Upper lobe of right lung (tissue), 1 donor: Measurements from ENCODE around the gene TRIM43B. TPM values are rescaled to one million over a fixed set of nuclear protein-coding genes. Genes with fewer than 3 reads are reported as not detected.
"Not testable (repeated sequence)": the region's sequence is repeated elsewhere in the genome, so short reads cannot be mapped to it uniquely, and the experiment has no call there.

Source experiments
- ATAC-seq: fragments of 200-7000 bp; cut with Tn5 transposase; one replicate; pipeline ENCODE4 v1.9.1; 2020; ENCODE audit warnings: mild to moderate bottlenecking, moderate library complexity
- DNase-seq: peaks from one replicate; pipeline ENCODE4 v3.0.0-alpha.2; 2020
- H3K27ac ChIP-seq: fragments of 200-600 bp; one replicate; pipeline ENCODE4 v1.8.0; 2022
- H3K27me3 ChIP-seq: fragments of 200-600 bp; one replicate; pipeline ENCODE4 v1.8.0; 2022; ENCODE audit warnings: mild to moderate bottlenecking
- H3K36me3 ChIP-seq: fragments of 200-600 bp; one replicate; pipeline ENCODE4 v1.8.0; 2022
- H3K4me1 ChIP-seq: fragments of 200-600 bp; one replicate; pipeline ENCODE4 v1.8.0; 2022
- H3K4me3 ChIP-seq: fragments of 200-600 bp; one replicate; pipeline ENCODE4 v1.8.0; 2022; ENCODE audit warnings: mild to moderate bottlenecking
- H3K9me3 ChIP-seq: fragments of 200-600 bp; one replicate; pipeline ENCODE4 v1.8.0; 2022
- CTCF ChIP-seq: fragments of 200-600 bp; IDR thresholded peaks from one replicate; pipeline ENCODE4 v1.8.0; 2022; ENCODE audit warnings: antibody characterized with exemption
- intact Hi-C: fragments of 100-400 bp; cut with DNase I; formaldehyde crosslinking; loops from one replicate; pipeline ENCODE4 v1.11.0; 2022
- long read RNA-seq: library from polyadenylated mRNA; unstranded; transcript quantifications from one replicate; pipeline ENCODE4 v2.0.0, GENCODE V29; 2021
- total RNA-seq: library from RNA; stranded (reverse); fragmentation: NEBNext Ultra II Directional; extraction: Animal tissue kit (Norgen Biotek cat#: 25700); gene quantifications from one replicate; pipeline ENCODE4 v1.2.1, GENCODE V29; 2021
- donor health status: DM: no; HTN: yes; CAD: no; lungs with severe emphysema.

The TRIM43B gene
- total RNA-seq, result not detected
- long read RNA-seq, result 0 reads

GRCh38 chr2:95484654-95485053 is at the start of gene TRIM43B:
TRIM43B (minus strand) TSS chr2:95484754; CDS start chr2:95482714, 2,040 bp downstream.
- H3K36me3 ChIP-seq, H3K27ac ChIP-seq, H3K9me3 ChIP-seq, ATAC-seq, H3K4me1 ChIP-seq, DNase-seq, intact Hi-C loops, H3K27me3 ChIP-seq, H3K4me3 ChIP-seq: not testable (repeated sequence)

GRCh38 chr2:95531254-95531771 is 46.8 kb upstream of the TRIM43B start:
- Histone ChIP-seq H3K27ac (no peak overlapping the region), H3K4me1 (peaks cover 4% of the 10 kb centered on the region), H3K36me3 (no peaks in the 10 kb centered on the region), H3K9me3 (no peaks in the 10 kb centered on the region), H3K4me3 (no peak overlapping the region), H3K27me3 (no peaks in the 10 kb centered on the region)
- ATAC-seq, result no peak
- TF ChIP-seq CTCF, result no peak
- no peak for DNase-seq
- intact Hi-C loops, result no loop called here

- H3K4me1 ChIP-seq, result peaks cover 4% of the 10 kb centered on the region
- no peaks in the 10 kb centered on the region for H3K27me3 ChIP-seq
- H3K27ac ChIP-seq, result no peak overlapping the region
- TF ChIP-seq CTCF, result no peak
- intact Hi-C loops, result no loop called here
- ATAC-seq (no peak), DNase-seq (no peak)
- no peak overlapping the region for H3K4me3 ChIP-seq
- no peaks in the 10 kb centered on the region for H3K36me3 ChIP-seq
- no peaks in the 10 kb centered on the region for H3K9me3 ChIP-seq
These were observed 46.2 kb upstream of the TRIM43B start for GRCh38 chr2:95530734-95531133.

GRCh38 chr2:95526360-95527341 is 42.1 kb upstream of the TRIM43B start:
- ATAC-seq (peak; percentile 94), DNase-seq (peak; percentile 91)
- Histone ChIP-seq H3K4me3 (peak overlapping the region; percentile 66), H3K4me1 (peaks cover 4% of the 10 kb centered on the region), H3K27me3 (no peaks in the 10 kb centered on the region), H3K9me3 (no peaks in the 10 kb centered on the region), H3K36me3 (no peaks in the 10 kb centered on the region), H3K27ac (peak overlapping the region; percentile 75)
- intact Hi-C loops, result no loop called here
- peak; percentile 37 for TF ChIP-seq CTCF

- intact Hi-C loops, result no loop called here
- ATAC-seq, result peak; percentile 77
- H3K36me3 ChIP-seq, result no peaks in the 10 kb centered on the region
- H3K27me3 ChIP-seq, result no peaks in the 10 kb centered on the region
- H3K27ac ChIP-seq, result peak overlapping the region; percentile 75
- peak overlapping the region; percentile 66 for H3K4me3 ChIP-seq
- peaks cover 4% of the 10 kb centered on the region for H3K4me1 ChIP-seq
- DNase-seq, result peak; percentile 83
- TF ChIP-seq CTCF, result no peak
- no peaks in the 10 kb centered on the region for H3K9me3 ChIP-seq
These were observed 40.9 kb upstream of the TRIM43B start for GRCh38 chr2:95525294-95526035.

- DNase-seq (no peak), ATAC-seq (no peak)
- intact Hi-C loops, result no loop called here
- H3K4me1 ChIP-seq, result peaks cover 4% of the 10 kb centered on the region
- H3K27me3 ChIP-seq, result no peaks in the 10 kb centered on the region
- H3K27ac ChIP-seq, result no peak overlapping the region
- no peaks in the 10 kb centered on the region for H3K36me3 ChIP-seq
- H3K9me3 ChIP-seq, result no peaks in the 10 kb centered on the region
- no peak for TF ChIP-seq CTCF
- no peak overlapping the region for H3K4me3 ChIP-seq
These were observed 39.6 kb upstream of the TRIM43B start for GRCh38 chr2:95524195-95524594.
